ENCODE measurements around the gene GOLT1B.

DNA sequence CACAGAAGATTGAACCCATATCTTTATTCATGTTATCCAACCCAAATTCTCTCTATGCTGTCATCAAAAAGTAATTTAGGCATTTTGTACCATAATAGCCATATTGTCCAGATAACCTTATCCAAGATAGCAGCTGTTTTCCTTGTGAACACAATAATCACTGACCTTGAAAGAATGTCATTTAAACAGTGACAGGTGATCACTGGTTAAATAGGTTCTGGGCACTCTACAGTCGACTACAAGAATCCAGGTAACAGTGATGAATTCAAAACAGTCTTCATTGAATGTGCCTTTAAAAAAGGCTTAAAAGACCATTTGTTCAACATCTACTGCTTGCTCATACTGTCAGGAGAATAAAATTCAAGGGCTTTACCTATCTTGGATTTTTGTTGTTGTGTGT is 20.0 kb downstream of the GOLT1B start:
- no peak for TF ChIP-seq YY1 (IDR thresholded peaks at IDR 0.05; ENCODE audit: low read depth, low read length)
- no peak for TF ChIP-seq JUND (IDR thresholded peaks at IDR 0.05; ENCODE audit: low read length)
- TF ChIP-seq ZNF274 (IDR thresholded peaks at IDR 0.05; ENCODE audit: borderline replicate concordance, extremely low read depth, low read length), result no peak
- TF ChIP-seq POLR2A (IDR thresholded peaks at IDR 0.05; ENCODE audit: control extremely low read depth in 1 of 2, low read depth in 2 of 2, low read length in 2 of 2), result no peak
- TF ChIP-seq CHD2 (IDR thresholded peaks at IDR 0.05; ENCODE audit: low read length), result no peak
- no peak for TF ChIP-seq POLR2AphosphoS5 (IDR thresholded peaks at IDR 0.05; ENCODE audit: low read depth, low read length)
- no peak for TF ChIP-seq EZH2 (IDR thresholded peaks at IDR 0.05; ENCODE audit: low read depth, low read length, severe bottlenecking)

Data from H1 (cell line).